ENCODE data around the gene DGKD.

Gene DGKD

DNA sequence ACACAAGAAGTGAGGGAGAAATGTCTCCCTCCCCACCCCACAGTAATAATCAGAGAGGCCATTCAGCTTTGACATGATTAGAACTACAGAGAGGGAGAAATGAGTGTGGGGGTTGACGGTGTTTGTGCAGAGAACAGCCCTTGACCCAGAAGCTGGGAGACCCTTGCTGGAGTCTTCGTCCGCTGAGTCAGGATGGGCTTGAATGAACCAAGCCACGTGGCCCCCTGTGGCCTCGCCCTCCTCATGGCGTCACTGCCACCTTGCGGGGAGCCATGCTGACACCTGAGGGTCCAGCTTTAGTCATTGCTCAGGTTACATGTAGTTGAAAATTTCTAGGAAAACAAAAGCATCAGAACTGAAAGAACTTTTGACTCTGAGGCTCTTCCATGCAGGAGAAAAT, 101.2 kb downstream of the DGKD start:
- FAIRE-seq (no peak), DNase-seq (ENCODE audit: insufficient read length) (no peak)
- TF ChIP-seq TAF1 (IDR thresholded peaks at IDR 0.05; ENCODE audit: borderline replicate concordance, low read depth, low read length) (no peak), POLR2A (IDR thresholded peaks at IDR 0.05; ENCODE audit: low read depth, low read length) (no peak), POLR2AphosphoS5 (IDR thresholded peaks at IDR 0.05; ENCODE audit: low read depth, low read length) (no peak)

DNA sequence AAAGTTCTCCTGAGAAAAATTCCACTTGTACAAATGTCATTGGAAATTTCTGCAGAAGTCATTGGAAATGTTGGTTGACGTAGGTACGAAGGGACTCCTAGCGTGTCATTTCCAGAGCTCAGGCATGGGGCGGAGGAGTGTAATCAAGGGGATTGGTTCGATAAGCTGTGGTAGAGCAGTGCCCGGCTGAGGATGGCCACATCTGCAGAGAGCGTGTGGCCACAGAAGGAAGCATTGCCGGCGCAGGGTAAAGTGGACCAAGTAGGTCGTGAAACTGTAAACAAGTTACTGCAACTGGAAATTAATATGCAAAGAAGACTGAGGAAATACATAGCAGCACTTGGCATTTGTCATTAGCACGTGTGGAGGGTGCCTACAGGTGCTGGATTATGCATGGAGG, 101.8 kb downstream of the DGKD start:
- DNase-seq (ENCODE audit: insufficient read length) (no peak), FAIRE-seq (no peak)
- TF ChIP-seq POLR2A (IDR thresholded peaks at IDR 0.05; ENCODE audit: low read depth, low read length) = no peak
- no peak for TF ChIP-seq TAF1 (IDR thresholded peaks at IDR 0.05; ENCODE audit: borderline replicate concordance, low read depth, low read length)
- TF ChIP-seq POLR2AphosphoS5 (IDR thresholded peaks at IDR 0.05; ENCODE audit: low read depth, low read length) = no peak

GRCh38 chr2:233456934-233457333, 102.6 kb downstream of the DGKD start:
- no peak for FAIRE-seq
- TF ChIP-seq POLR2A (IDR thresholded peaks at IDR 0.05; ENCODE audit: low read depth, low read length) = no peak
- no peak for TF ChIP-seq POLR2AphosphoS5 (IDR thresholded peaks at IDR 0.05; ENCODE audit: low read depth, low read length)
- TF ChIP-seq TAF1 (IDR thresholded peaks at IDR 0.05; ENCODE audit: borderline replicate concordance, low read depth, low read length) = no peak

GRCh38 chr2:233457356-233457755, 103.1 kb downstream of the DGKD start:
- FAIRE-seq = no peak
- no peak for TF ChIP-seq TAF1 (IDR thresholded peaks at IDR 0.05; ENCODE audit: borderline replicate concordance, low read depth, low read length)
- no peak for TF ChIP-seq POLR2A (IDR thresholded peaks at IDR 0.05; ENCODE audit: low read depth, low read length)
- TF ChIP-seq POLR2AphosphoS5 (IDR thresholded peaks at IDR 0.05; ENCODE audit: low read depth, low read length) = no peak
- no peak for DNase-seq (ENCODE audit: insufficient read length)

More at GRCh38 chr2:233456934-233457333, 102.6 kb downstream of the DGKD start:
- no peak for DNase-seq (ENCODE audit: insufficient read length)

DNA sequence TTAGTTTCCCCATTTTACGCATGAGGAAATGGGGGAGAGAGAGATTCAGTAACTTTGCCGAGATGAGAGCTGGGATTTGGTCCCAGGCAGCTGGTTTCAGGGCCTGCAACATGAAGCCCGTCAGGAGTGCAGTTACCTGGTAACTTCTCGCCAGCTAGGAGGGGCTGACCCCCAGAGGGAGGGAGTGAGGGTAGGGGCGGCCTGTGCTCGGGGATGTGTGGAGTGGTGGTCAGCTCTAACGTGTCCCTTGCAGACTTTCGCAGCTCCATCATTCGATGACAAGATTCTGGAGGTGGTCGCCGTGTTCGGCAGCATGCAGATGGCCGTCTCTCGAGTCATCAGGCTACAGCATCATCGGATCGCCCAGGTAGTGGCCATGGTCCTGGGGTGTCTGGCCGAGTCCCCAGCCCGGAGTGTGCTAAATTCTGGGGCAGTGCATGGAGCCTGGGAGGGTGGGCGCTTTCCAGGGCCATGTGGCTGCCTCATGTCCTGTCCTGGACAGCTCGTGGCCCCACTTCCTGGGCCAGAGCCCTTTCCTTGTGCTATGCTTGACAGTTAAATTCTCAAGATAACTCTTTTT, 103.8 kb downstream of the DGKD start:
- TF ChIP-seq POLR2A (IDR thresholded peaks at IDR 0.05; ENCODE audit: low read depth, low read length) = no peak
- TF ChIP-seq TAF1 (IDR thresholded peaks at IDR 0.05; ENCODE audit: borderline replicate concordance, low read depth, low read length) = no peak
- no peak for TF ChIP-seq POLR2AphosphoS5 (IDR thresholded peaks at IDR 0.05; ENCODE audit: low read depth, low read length)
- FAIRE-seq (no peak), DNase-seq (ENCODE audit: insufficient read length) (no peak)

DNA sequence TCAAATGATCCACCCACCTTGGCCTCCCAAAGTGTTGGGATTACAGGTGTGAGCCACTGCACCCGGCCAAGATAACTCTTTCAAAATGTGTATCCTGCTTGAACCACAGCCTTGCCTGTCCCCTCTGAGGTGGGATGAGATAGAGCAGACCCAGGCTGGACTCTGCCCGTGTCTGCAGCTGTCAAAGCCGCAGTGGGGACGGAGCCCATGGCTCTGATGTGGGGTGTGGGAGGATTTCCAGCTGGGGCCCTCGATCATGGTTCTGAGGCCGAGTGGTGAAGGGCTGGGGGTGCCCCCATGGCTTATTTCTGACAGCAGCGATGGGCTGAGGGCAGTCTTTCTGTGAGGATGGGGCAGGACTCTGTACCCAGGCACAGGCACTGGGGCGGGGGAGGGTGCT, 104.5 kb downstream of the DGKD start:
- DNase-seq (ENCODE audit: insufficient read length) = no peak
- no peak for TF ChIP-seq POLR2AphosphoS5 (IDR thresholded peaks at IDR 0.05; ENCODE audit: low read depth, low read length)
- no peak for TF ChIP-seq POLR2A (IDR thresholded peaks at IDR 0.05; ENCODE audit: low read depth, low read length)
- no peak for TF ChIP-seq TAF1 (IDR thresholded peaks at IDR 0.05; ENCODE audit: borderline replicate concordance, low read depth, low read length)
- no peak for FAIRE-seq

GRCh38 chr2:233459426-233459825, 105.1 kb downstream of the DGKD start:
- DNase-seq (ENCODE audit: insufficient read length) (no peak), FAIRE-seq (no peak)
- TF ChIP-seq TAF1 (IDR thresholded peaks at IDR 0.05; ENCODE audit: borderline replicate concordance, low read depth, low read length) (no peak), POLR2A (IDR thresholded peaks at IDR 0.05; ENCODE audit: low read depth, low read length) (no peak), POLR2AphosphoS5 (IDR thresholded peaks at IDR 0.05; ENCODE audit: low read depth, low read length) (no peak)

GRCh38 chr2:233460726-233461441, 106.6 kb downstream of the DGKD start:
- TF ChIP-seq POLR2AphosphoS5 (IDR thresholded peaks at IDR 0.05; ENCODE audit: low read depth, low read length) (no peak), POLR2A (IDR thresholded peaks at IDR 0.05; ENCODE audit: low read depth, low read length) (no peak), TAF1 (IDR thresholded peaks at IDR 0.05; ENCODE audit: borderline replicate concordance, low read depth, low read length) (no peak)

GRCh38 chr2:233461481-233461891, 107.2 kb downstream of the DGKD start:
- FAIRE-seq (no peak), DNase-seq (ENCODE audit: insufficient read length) (no peak)
- no peak for TF ChIP-seq POLR2AphosphoS5 (IDR thresholded peaks at IDR 0.05; ENCODE audit: low read depth, low read length)
- no peak for TF ChIP-seq TAF1 (IDR thresholded peaks at IDR 0.05; ENCODE audit: borderline replicate concordance, low read depth, low read length)
- TF ChIP-seq POLR2A (IDR thresholded peaks at IDR 0.05; ENCODE audit: low read depth, low read length) = no peak

More at GRCh38 chr2:233460726-233461441, 106.6 kb downstream of the DGKD start:
- DNase-seq (ENCODE audit: insufficient read length) (no peak), FAIRE-seq (no peak)

GRCh38 chr2:233462202-233462785, 108.0 kb downstream of the DGKD start:
- TF ChIP-seq POLR2AphosphoS5 (IDR thresholded peaks at IDR 0.05; ENCODE audit: low read depth, low read length) = no peak
- no peak for TF ChIP-seq TAF1 (IDR thresholded peaks at IDR 0.05; ENCODE audit: borderline replicate concordance, low read depth, low read length)
- TF ChIP-seq POLR2A (IDR thresholded peaks at IDR 0.05; ENCODE audit: low read depth, low read length) = no peak
- FAIRE-seq (no peak), DNase-seq (ENCODE audit: insufficient read length) (no peak)

DNA sequence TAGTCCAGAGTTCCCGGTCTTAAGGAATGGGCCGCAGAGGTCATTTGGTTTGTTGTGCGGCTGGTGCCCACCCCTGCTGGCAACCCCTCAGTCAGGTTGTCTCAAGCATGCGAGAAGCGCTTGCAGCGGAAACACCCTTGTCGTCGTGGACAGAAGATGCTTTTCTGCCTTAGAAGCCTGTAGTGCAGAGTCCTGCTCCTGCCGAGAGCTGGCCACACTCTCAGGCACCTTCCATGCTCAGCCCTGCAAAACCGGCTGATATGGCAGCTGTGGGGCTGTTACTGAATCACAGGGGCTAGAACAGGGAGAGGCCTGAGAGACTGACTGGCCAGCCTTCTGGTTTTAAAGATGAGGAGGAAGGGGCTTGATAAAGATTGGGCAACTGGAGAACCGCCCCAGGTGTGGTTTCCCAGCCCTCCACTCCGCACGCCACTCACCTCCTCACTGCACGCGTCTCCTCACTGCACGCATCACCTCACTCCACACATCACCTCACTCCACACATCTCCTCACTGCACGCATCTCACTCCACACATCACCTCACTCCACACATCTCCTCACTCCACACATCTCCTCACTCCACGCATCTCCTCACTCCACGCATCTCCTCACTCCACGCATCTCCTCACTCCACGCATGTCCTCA, 108.7 kb downstream of the DGKD start:
- DNase-seq (ENCODE audit: insufficient read length) (no peak), FAIRE-seq (no peak)
- TF ChIP-seq TAF1 (IDR thresholded peaks at IDR 0.05; ENCODE audit: borderline replicate concordance, low read depth, low read length) (no peak), POLR2A (IDR thresholded peaks at IDR 0.05; ENCODE audit: low read depth, low read length) (no peak), POLR2AphosphoS5 (IDR thresholded peaks at IDR 0.05; ENCODE audit: low read depth, low read length) (no peak)

Data from GM12892 (cell line).